Endothelial cell of umbilical vein (primary cell): ENCODE measurements around the gene KLC3. TPM values are rescaled to one million over a fixed set of nuclear protein-coding genes. Genes with fewer than 3 reads are reported as not detected.

Source experiments
- BruUV-seq: library from RNA; stranded (reverse); fragments of 400-500 nt; replicated peaks from 2 replicates; lab custom pipeline; 2021; lab: Mats Ljungman, UMichigan
- CTCF ChIA-PET: fragments of 300-600, 350-600 bp; sonication (Branson Sonifier 250); formaldehyde crosslinking; loops from one replicate; lab custom pipeline; 2021; ENCODE audit warnings: antibody characterized with exemption, inconsistent platforms; lab: Charles Lee
- POLR2A ChIA-PET: fragments of 300-600, 350-600 bp; sonication (Branson Sonifier 250); formaldehyde crosslinking; loops from one replicate; lab custom pipeline; 2021; ENCODE audit warnings: antibody characterized with exemption, inconsistent platforms; lab: Charles Lee
- DNase-seq: peaks from one replicate; pipeline ENCODE4 v3.0.0-alpha.2; 2011; ENCODE audit warnings: low read depth, low spot score
- FAIRE-seq: peaks from 2 replicates; lab custom pipeline; 2011; peaks lifted over from hg19 to GRCh38; lab: Jason Lieb, UNC
- H2AFZ ChIP-seq: 2 replicates; pipeline ENCODE4 v1.6.0; 2012; ENCODE audit warnings: low read depth, low read length, control low read depth, inconsistent platforms
- H3K27ac ChIP-seq: 2 replicates; pipeline ENCODE4 v1.5.1; 2011; ENCODE audit warnings: low read depth, mild to moderate bottlenecking, control low read depth, low read length, moderate library complexity; ENCODE audit not compliant: insufficient read depth
- H3K27me3 ChIP-seq, 2 experiments: 2 replicates each; pipeline versions ENCODE4 v1.6.0 to v1.6.1; 2011; ENCODE audit warnings: low read length in 2 of 2, mixed read lengths in 1 of 2; ENCODE audit not compliant: control insufficient read depth in 2 of 2, insufficient read depth in 2 of 2
- H3K36me3 ChIP-seq, 2 experiments: 2 replicates in 1 of 2; 3 replicates in 1 of 2; pipeline ENCODE4 v1.5.1; 2011; ENCODE audit warnings: low read length in 2 of 2, mild to moderate bottlenecking in 1 of 2, moderate library complexity in 1 of 2; ENCODE audit not compliant: control insufficient read depth in 2 of 2, insufficient read depth in 2 of 2; ENCODE audit errors: extremely low read depth in 1 of 2
- H3K4me1 ChIP-seq: 3 replicates; pipeline ENCODE4 v1.5.1; 2011; ENCODE audit warnings: mild to moderate bottlenecking, low read length; ENCODE audit not compliant: control insufficient read depth, insufficient read depth; ENCODE audit errors: extremely low read depth
- H3K4me2 ChIP-seq: 2 replicates; pipeline ENCODE4 v1.6.1; 2011; ENCODE audit warnings: low read length, control low read depth, mixed read lengths; ENCODE audit not compliant: insufficient read depth
- H3K4me3 ChIP-seq, 3 experiments: fragments of 200-600 bp in 1 of 3; sonication (generic), shearing (Covaris generic) in 1 of 3; replicated peaks in 1 of 3; 2 replicates each; pipeline ENCODE4 v1.5.1; 2011 to 2016; ENCODE audit warnings: control low read depth in 3 of 3, low read length in 3 of 3, mild to moderate bottlenecking in 2 of 3, inconsistent platforms in 1 of 3, low read depth in 1 of 3, moderate library complexity in 1 of 3; ENCODE audit not compliant: insufficient read depth in 1 of 3
- H3K79me2 ChIP-seq: 2 replicates; pipeline ENCODE4 v1.6.0; 2012; ENCODE audit warnings: low read length, inconsistent platforms; ENCODE audit not compliant: control insufficient read depth, insufficient read depth
- H3K9ac ChIP-seq: replicated peaks from 2 replicates; pipeline ENCODE3; 2011; ENCODE audit warnings: low read length, control low read depth; ENCODE audit not compliant: insufficient read depth; ENCODE audit errors: extremely low read depth
- H3K9me1 ChIP-seq: replicated peaks from 3 replicates; pipeline ENCODE4 v1.6.0; 2011; ENCODE audit warnings: mild to moderate bottlenecking, low read length; ENCODE audit not compliant: control insufficient read depth, insufficient read depth; ENCODE audit errors: extremely low read depth
- H3K9me3 ChIP-seq: replicated peaks from 2 replicates; pipeline ENCODE4 v1.5.1; 2012; ENCODE audit warnings: low read length, inconsistent platforms; ENCODE audit not compliant: control insufficient read depth, insufficient read depth
- H4K20me1 ChIP-seq: replicated peaks from 2 replicates; pipeline ENCODE3; 2011; ENCODE audit warnings: mild to moderate bottlenecking, low read length; ENCODE audit not compliant: control insufficient read depth, insufficient read depth; ENCODE audit errors: extremely low read depth
- CTCF ChIP-seq, 2 donors: IDR thresholded peaks; 1 replicate in 1 of 2; 2 replicates in 1 of 2; pipeline ENCODE4 v1.5.1; 2011; ENCODE audit warnings: low read length in 2 of 2, mild to moderate bottlenecking in 2 of 2, moderate library complexity in 2 of 2, control low read depth in 1 of 2, inconsistent platforms in 1 of 2, low read depth in 1 of 2; ENCODE audit not compliant: insufficient read depth in 1 of 2; ENCODE audit errors: extremely low read depth in 1 of 2
- EZH2 ChIP-seq: IDR thresholded peaks from 2 replicates; pipeline ENCODE4 v1.6.1; 2012; ENCODE audit warnings: borderline replicate concordance, low read depth, mild to moderate bottlenecking, moderate library complexity, low read length, inconsistent platforms; ENCODE audit not compliant: severe bottlenecking
- FOS ChIP-seq: IDR thresholded peaks from 2 replicates; pipeline ENCODE4 v1.6.1; 2011; ENCODE audit warnings: mild to moderate bottlenecking, low read length, moderate library complexity, borderline replicate concordance; ENCODE audit not compliant: insufficient read depth
- GATA2 ChIP-seq: IDR thresholded peaks from 2 replicates; pipeline ENCODE4 v1.7.0; 2011; ENCODE audit warnings: low read depth, mild to moderate bottlenecking, moderate library complexity, mixed read lengths, low read length; ENCODE audit not compliant: insufficient read length, insufficient read depth
- JUN ChIP-seq: IDR thresholded peaks from 2 replicates; pipeline ENCODE4 v1.6.1; 2011; ENCODE audit warnings: borderline replicate concordance, low read depth; ENCODE audit not compliant: insufficient read length, insufficient read depth
- MAX ChIP-seq: IDR thresholded peaks from 2 replicates; pipeline ENCODE4 v1.6.1; 2011; ENCODE audit not compliant: insufficient read depth, insufficient read length
- MYC ChIP-seq: IDR thresholded peaks from one replicate; pipeline ENCODE4 v1.6.1; 2011; ENCODE audit warnings: mild to moderate bottlenecking, low read depth, low read length
- POLR2A ChIP-seq: IDR thresholded peaks from 2 replicates; pipeline ENCODE4 v1.6.1; 2012; ENCODE audit warnings: low read depth, mild to moderate bottlenecking, control low read depth, low read length
- POLR2AphosphoS5 ChIP-seq: IDR thresholded peaks from 2 replicates; pipeline ENCODE4 v1.6.1; 2012; ENCODE audit warnings: low read depth, mild to moderate bottlenecking, control low read depth, low read length, moderate library complexity; ENCODE audit not compliant: insufficient read depth
- dilution Hi-C: fragments of 300-500 bp; cut with MboI; formaldehyde crosslinking; loops from one replicate; pipeline ENCODE4 v1.15.0; 2019; ENCODE audit warnings: low sequenced_read_pairs; ENCODE audit not compliant: extremely low pct_ligation_motif_present
- intact Hi-C: fragments of 100-400 bp; cut with micrococcal nuclease; formaldehyde crosslinking; loops from one replicate; pipeline ENCODE4 v1.10.0; 2022
- polyA plus RNA-seq, 4 experiments: library from polyadenylated mRNA; depleted of rRNA in 3 of 4; stranded (reverse) in 3 of 4; unstranded in 1 of 4; fragments of >200 nt; gene quantifications; 2 replicates each; pipeline versions ENCODE4 v1.2.1 to v1.2.3, GENCODE V29; 2011 to 2012; ENCODE audit warnings: missing spikeins in 1 of 4
- total RNA-seq: library from RNA; stranded (reverse); gene quantifications from 2 replicates; pipeline ENCODE4 v1.2.3, GENCODE V29; 2021

The KLC3 gene
- total and polyA plus RNA-seq, 2 donors (not counting 3 experiments of a cell fraction or from before 2014, with no cell fraction given), result not detected

- CTCF ChIA-PET, result no interaction called here
- DNase-seq (no peak), FAIRE-seq (no peak)
- no peaks in the 10 kb centered on the region for H3K27me3 ChIP-seq
- no peak overlapping the region for H3K4me2 ChIP-seq
- no peak overlapping the region for H3K4me3 ChIP-seq
- dilution Hi-C loops (no loop called here), intact Hi-C loops (no loop called here)
- no peak overlapping the region for H3K9ac ChIP-seq
- peaks cover 0 to 10% of the 10 kb centered on the region in 2 experiments for H3K36me3 ChIP-seq
- no peaks in the 10 kb centered on the region for H3K9me1 ChIP-seq
- no TSS peak for BruUV-seq
- H3K27ac ChIP-seq, result no peak overlapping the region
- no peaks in the 10 kb centered on the region for H4K20me1 ChIP-seq
- TF ChIP-seq GATA2 (no peak), CTCF (IDR thresholded peaks at IDR 0.05; ENCODE audit: extremely low read depth in 1 of 2, insufficient read depth in 1 of 2, low read depth in 1 of 2, low read length in 2 of 2) (no peak), MAX (no peak), POLR2AphosphoS5 (no peak), MYC (no peak), EZH2 (no peak), POLR2A (no peak), FOS (no peak), JUN (no peak)
- H3K9me3 ChIP-seq, result no peaks in the 10 kb centered on the region
- no peak overlapping the region for H2AFZ ChIP-seq
- H3K79me2 ChIP-seq, result no peaks in the 10 kb centered on the region
- POLR2A ChIA-PET, result no interaction called here
- no peaks in the 10 kb centered on the region for H3K4me1 ChIP-seq
These were observed 42.3 kb upstream of the KLC3 start for GRCh38 chr19:45298264-45298663.
